Measurements from ENCODE around the gene ZNF785. TPM values are rescaled to one million over a fixed set of nuclear protein-coding genes. Genes with fewer than 3 reads are reported as not detected.

ZNF785 gene
- total and polyA plus RNA-seq, 2 of the 13 experiments (the other 11 are each of a cell fraction or from before 2014, with no cell fraction given), result 0.01 TPM; not detected in 1

DNA sequence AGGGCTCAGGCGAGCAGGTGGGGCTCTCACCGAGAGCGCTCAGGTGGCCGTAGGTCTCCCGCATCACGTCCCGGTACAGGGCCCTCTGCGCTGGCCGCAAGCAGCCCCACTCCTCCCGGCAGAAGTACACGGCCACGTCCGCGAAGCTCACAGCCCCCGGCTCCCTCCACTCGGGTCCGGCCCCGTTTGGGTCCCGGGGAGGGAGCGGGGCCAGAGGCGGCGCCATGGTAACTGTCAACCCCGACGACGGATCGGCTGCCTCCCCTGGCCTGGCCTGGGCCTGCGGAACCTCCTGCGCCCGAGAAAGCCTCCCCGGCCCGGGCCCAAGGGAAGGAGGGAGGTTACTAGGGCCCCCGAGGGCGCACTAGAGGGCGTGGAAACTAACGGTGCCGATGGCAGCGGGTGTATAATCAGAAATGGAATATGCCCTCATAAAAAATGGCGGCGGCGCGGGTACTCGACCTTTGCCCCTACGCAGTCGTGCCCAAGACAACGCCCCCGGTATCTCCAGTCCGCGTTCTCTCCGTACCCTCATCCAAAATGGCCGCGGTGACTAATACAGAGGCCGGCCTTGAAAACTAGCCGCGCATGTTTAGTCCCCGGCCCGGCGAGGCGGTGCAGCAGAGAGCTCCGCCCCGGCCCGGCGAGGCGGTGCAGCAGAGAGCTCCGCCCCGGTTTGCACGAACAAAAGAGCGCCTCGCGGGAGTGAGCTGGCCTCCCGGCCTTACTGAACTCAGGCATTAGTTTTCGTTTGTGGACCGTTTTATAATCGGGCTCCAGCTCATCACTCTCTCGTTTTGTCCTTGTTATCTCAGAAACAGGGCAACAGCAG, 27.3 kb downstream of the ZNF785 start, which contains the start of gene ZNF764 (continued):
- TF ChIP-seq, protein P1, sequence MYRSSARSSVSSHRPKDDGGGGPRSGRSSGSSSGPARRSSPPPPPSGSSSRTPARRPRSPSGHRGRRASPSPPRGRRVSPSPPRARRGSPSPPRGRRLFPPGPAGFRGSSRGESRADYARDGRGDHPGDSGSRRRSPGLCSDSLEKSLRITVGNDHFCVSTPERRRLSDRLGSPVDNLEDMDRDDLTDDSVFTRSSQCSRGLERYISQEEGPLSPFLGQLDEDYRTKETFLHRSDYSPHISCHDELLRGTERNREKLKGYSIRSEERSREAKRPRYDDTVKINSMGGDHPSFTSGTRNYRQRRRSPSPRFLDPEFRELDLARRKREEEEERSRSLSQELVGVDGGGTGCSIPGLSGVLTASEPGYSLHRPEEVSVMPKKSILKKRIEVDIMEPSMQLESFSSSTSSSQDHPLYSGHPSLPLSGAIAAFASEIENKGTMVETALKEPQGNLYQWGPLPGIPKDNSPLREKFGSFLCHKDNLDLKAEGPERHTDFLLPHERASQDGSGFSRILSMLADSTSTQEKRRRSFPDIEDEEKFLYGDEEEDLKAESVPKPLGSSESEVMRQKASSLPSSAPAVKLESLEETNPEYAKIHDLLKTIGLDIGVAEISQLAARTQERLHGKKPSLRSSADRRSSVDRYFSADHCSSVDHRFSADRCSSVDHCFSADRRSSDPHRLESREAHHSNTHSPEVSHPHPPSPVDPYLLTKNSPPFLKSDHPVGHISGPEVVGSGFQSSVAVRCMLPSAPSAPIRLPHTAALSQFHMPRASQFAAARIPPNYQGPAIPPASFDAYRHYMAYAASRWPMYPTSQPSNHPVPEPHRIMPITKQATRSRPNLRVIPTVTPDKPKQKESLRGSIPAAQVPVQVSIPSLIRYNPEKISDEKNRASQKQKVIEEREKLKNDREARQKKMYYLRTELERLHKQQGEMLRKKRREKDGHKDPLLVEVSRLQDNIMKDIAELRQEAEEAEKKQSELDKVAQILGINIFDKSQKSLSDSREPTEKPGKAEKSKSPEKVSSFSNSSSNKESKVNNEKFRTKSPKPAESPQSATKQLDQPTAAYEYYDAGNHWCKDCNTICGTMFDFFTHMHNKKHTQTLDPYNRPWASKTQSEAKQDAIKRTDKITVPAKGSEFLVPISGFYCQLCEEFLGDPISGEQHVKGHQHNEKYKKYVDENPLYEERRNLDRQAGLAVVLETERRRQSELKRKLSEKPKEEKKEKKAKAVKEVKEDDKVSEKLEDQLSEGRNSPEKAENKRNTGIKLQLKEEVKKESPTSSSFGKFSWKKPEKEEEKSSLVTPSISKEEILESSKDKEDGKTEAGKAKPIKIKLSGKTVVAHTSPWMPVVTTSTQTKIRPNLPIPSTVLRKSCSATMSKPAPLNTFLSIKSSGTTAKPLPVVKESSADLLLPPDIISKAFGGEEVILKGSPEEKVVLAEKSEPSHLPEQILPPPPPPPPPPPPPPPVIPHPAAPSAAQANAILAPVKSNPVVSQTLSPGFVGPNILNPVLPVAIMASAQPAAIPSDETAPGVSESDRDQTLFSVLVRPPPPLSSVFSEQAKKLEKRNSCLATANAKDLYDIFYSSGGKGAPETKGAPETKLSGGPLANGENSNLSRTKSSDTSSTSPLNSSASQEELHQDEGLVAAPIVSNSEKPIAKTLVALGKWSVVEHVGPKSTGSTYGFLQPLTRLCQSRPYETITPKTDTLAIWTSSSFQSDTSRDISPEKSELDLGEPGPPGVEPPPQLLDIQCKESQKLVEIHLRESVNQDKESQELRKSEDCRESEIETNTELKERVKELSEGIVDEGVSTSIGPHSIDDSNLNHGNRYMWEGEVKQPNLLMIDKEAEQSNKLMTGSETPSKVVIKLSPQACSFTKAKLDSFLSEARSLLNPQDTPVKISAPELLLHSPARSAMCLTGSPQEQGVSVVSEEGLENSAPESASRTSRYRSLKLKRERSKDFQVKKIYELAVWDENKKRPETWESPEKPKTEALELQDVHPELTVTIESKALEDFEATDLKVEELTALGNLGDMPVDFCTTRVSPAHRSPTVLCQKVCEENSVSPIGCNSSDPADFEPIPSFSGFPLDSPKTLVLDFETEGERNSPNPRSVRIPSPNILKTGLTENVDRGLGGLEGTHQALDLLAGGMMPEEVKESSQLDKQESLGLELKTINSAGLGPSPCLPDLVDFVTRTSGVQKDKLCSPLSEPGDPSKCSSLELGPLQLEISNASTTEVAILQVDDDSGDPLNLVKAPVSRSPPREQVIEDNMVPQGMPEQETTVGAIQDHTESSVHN (CRISPR knock-in tag; IDR thresholded peaks at IDR 0.05), result 0 out of 2 replicates have a peak, but pooled peaks have one; percentile 61
- TF ChIP-seq ZSCAN22 (CRISPR knock-in tag; IDR thresholded peaks at IDR 0.05) (peak; percentile 72; the same call in 1 of the 2 replicates), STAT5B (CRISPR knock-in tag; IDR thresholded peaks at IDR 0.05) (no peak), ZNF83 (CRISPR knock-in tag; IDR thresholded peaks at IDR 0.05; ENCODE audit: borderline replicate concordance) (peak; percentile 71; the same call in 1 of the 2 replicates), ZC3H4 (CRISPR knock-in tag; IDR thresholded peaks at IDR 0.05; ENCODE audit: borderline replicate concordance) (peak; percentile 45; the same call in 1 of the 2 replicates), ISX (CRISPR knock-in tag; conservative IDR thresholded peaks at IDR 0.05) (peak; percentile 18; the same call in 1 of the 2 replicates), IKZF4 (CRISPR knock-in tag; IDR thresholded peaks at IDR 0.05; ENCODE audit: borderline replicate concordance, low read depth, not compliant biosample characterization) (peak; percentile 89), CENPX (CRISPR knock-in tag; IDR thresholded peaks at IDR 0.05) (no peak)
- TF ChIP-seq, protein P2, sequence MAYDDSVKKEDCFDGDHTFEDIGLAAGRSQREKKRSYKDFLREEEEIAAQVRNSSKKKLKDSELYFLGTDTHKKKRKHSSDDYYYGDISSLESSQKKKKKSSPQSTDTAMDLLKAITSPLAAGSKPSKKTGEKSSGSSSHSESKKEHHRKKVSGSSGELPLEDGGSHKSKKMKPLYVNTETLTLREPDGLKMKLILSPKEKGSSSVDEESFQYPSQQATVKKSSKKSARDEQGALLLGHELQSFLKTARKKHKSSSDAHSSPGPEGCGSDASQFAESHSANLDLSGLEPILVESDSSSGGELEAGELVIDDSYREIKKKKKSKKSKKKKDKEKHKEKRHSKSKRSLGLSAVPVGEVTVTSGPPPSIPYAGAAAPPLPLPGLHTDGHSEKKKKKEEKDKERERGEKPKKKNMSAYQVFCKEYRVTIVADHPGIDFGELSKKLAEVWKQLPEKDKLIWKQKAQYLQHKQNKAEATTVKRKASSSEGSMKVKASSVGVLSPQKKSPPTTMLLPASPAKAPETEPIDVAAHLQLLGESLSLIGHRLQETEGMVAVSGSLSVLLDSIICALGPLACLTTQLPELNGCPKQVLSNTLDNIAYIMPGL (CRISPR knock-in tag; IDR thresholded peaks at IDR 0.05; ENCODE audit: borderline replicate concordance in 1 of 2, low read depth in 1 of 2), result peak; percentile 19 to 98
- TF ChIP-seq, protein P3, sequence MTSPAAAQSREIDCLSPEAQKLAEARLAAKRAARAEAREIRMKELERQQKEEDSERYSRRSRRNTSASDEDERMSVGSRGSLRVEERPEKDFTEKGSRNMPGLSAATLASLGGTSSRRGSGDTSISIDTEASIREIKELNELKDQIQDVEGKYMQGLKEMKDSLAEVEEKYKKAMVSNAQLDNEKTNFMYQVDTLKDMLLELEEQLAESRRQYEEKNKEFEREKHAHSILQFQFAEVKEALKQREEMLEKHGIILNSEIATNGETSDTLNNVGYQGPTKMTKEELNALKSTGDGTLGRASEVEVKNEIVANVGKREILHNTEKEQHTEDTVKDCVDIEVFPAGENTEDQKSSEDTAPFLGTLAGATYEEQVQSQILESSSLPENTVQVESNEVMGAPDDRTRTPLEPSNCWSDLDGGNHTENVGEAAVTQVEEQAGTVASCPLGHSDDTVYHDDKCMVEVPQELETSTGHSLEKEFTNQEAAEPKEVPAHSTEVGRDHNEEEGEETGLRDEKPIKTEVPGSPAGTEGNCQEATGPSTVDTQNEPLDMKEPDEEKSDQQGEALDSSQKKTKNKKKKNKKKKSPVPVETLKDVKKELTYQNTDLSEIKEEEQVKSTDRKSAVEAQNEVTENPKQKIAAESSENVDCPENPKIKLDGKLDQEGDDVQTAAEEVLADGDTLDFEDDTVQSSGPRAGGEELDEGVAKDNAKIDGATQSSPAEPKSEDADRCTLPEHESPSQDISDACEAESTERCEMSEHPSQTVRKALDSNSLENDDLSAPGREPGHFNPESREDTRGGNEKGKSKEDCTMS (CRISPR knock-in tag; conservative IDR thresholded peaks at IDR 0.05), result no peak
- TF ChIP-seq, protein P4, sequence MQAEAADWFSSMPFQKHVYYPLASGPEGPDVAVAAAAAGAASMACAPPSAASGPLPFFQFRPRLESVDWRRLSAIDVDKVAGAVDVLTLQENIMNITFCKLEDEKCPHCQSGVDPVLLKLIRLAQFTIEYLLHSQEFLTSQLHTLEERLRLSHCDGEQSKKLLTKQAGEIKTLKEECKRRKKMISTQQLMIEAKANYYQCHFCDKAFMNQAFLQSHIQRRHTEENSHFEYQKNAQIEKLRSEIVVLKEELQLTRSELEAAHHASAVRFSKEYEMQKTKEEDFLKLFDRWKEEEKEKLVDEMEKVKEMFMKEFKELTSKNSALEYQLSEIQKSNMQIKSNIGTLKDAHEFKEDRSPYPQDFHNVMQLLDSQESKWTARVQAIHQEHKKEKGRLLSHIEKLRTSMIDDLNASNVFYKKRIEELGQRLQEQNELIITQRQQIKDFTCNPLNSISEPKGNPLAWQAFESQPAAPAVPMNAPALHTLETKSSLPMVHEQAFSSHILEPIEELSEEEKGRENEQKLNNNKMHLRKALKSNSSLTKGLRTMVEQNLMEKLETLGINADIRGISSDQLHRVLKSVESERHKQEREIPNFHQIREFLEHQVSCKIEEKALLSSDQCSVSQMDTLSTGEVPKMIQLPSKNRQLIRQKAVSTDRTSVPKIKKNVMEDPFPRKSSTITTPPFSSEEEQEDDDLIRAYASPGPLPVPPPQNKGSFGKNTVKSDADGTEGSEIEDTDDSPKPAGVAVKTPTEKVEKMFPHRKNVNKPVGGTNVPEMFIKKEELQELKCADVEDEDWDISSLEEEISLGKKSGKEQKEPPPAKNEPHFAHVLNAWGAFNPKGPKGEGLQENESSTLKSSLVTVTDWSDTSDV (CRISPR knock-in tag; IDR thresholded peaks at IDR 0.05), result peak; percentile 85; the same call in 1 of the 2 replicates
